NCI-H2107 (cell line): ENCODE data around the gene C1QTNF5.

Experiments
- DNase-seq: peaks from one replicate; lab custom pipeline; 2025; lab: John Stamatoyannopoulos, UW

The C1QTNF5 gene

DNA sequence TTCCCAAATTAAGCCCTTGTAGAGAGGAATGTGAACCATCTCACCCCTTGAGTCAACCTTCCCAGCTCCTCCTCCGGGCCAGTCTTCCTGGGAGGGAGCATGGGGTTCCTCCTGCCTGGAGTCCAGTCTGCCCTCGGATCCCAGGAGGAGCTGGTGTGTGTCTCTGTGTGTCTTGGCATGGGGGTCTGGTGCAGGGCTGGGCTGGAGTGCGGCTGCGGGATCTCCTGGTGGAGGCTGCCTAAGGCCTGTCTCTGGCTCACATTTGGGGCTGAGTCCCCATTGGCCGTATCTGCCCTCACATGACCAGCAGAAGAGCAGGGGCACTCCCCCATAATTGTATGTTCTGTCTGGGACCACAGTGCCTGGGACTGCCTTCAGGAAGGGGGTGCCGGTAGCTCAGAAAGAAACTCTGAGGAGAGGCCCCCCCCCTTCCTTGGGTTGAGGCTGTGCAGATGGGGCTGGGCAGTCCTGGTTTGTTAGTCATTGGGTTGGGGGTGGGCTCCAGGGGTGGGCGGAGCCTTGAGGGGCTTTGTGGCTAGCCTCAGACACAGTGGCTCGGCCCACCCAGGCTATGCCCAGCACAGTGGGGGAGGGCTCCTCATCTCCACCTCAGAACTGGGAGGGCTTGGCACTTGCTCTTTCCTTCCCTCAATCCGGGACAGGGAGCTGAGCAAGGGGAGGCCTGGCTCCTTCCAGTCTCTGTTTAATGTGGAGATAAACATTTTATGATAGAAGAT lies 2.9 kb downstream of the C1QTNF5 start:
- DNase-seq = no peak

DNA sequence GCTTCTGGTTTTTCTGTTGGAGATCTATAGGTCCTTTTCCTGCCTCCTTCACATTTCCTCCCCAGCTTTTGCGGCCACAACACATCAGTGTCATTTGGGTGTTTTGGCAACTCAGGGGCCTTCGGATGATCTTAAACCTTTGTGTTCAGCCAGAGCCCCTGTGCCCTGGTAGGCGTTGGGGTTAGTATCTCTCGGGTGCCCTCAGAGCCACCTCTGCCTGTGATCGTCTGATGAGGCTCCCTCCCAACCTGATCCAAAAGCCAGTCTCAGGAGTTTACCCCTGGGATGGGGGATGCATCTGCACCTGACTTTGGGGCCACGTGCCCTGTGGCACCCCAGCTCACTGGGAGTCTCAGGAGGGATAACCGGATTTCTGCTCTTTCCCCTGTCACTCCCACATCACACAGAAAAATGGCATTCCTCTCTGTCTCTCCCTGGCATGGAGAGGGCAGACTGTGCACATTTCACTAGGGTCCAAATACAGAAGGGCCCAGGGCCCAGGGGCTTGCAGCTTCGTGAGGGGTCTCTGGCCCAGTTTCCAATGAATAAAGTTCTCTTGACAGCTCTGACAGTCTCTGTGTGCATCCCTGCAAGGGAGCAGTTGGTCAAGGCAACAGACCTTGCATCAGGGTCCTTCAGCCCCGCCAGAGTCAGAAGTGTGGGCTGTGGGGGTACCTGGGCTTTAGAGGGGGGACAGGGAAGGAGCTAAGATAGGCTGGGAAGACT lies 3.8 kb downstream of the C1QTNF5 start:
- DNase-seq = no peak

DNA sequence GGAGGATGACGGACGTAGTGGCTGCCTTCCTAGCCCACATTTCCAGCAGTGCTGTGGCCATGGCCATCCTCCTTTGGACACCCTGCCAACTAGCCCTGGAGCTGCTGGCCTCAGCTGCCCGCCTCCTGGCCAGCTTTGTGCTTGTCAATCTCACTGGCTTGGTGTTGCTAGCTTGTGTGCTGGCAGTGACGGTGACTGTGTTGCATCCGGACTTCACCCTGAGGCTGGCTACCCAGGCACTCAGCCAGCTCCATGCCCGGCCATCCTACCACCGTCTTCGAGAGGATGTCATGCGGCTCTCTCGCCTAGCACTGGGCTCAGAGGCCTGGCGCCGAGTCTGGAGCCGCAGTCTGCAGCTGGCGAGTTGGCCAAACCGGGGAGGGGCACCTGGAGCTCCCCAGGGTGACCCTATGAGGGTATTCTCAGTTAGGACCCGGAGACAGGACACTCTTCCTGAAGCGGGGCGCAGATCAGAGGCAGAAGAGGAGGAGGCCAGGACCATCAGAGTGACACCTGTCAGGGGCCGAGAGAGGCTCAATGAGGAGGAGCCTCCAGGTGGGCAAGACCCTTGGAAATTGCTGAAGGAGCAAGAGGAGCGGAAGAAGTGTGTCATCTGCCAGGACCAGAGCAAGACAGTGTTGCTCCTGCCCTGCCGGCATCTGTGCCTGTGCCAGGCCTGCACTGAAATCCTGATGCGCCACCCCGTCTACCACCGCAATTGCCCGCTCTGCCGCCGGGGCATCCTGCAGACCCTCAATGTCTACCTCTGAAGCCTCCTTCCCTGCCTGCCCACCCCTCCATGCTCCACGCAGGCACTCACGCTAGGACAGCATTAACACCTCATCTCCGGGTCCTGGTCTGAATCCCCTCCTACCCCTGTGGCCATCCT lies 4.8 kb downstream of the C1QTNF5 start:
- DNase-seq = no peak

DNA sequence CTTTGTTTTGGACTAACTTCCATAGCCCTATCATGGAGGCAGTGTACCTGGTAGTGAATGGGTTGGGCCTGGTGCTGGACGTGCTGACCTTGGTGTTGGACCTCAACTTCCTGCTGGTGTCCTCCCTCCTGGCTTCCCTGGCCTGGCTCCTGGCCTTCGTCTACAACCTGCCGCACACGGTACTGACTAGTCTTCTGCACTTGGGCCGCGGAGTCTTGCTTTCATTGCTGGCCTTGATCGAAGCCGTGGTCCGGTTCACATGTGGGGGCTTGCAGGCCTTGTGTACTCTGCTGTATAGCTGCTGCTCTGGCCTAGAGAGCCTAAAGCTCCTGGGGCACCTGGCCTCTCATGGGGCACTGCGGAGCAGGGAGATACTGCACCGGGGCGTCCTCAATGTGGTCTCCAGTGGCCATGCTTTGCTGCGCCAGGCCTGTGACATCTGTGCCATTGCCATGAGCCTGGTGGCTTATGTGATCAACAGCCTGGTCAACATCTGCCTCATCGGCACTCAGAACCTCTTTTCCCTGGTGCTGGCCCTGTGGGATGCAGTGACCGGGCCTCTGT lies 5.5 kb downstream of the C1QTNF5 start:
- DNase-seq = no peak

DNA sequence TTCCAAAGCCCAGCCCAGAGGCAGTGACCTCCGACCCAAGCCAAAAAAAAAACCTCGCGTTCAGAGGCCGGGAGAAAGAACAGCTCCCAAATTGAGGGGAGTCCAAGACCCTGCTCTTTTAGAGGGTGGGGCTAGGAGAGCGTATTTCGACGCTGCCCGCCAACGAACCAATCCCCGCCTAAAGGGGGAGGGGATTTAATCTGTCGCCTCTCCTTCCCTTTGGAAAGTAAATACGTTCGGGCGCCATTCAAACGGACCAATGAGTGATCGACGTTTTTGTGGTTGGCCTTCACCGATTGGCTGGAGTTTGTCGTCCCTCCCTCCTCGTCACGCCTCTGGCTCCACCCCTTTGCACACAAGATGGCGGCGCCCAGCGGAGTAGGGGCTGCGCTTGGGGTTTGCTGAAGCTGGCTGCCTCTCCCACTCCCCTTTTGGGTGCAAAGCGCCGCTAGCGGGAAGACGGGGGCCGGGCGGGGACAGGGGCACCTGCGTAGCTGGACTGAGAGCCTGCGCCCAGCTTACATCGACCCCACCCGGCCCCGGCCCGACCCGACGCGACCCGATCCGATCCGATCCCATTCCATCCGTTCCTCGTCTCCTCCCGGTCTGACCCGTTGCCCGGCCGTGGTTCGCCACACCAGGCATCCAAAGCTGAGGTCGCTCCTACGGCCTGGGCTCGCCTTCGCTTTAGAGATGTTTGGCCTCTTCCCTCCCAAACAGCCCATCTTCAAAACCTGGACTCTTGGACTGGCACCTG lies 6.3 kb downstream of the C1QTNF5 start, which contains the start of gene RNF26:
Gene RNF26 (plus strand): TSS at position 354 of the 757 bp plus-strand sequence. CDS start 596 bp downstream, outside the sequence.
- DNase-seq = peak; percentile 92

DNA sequence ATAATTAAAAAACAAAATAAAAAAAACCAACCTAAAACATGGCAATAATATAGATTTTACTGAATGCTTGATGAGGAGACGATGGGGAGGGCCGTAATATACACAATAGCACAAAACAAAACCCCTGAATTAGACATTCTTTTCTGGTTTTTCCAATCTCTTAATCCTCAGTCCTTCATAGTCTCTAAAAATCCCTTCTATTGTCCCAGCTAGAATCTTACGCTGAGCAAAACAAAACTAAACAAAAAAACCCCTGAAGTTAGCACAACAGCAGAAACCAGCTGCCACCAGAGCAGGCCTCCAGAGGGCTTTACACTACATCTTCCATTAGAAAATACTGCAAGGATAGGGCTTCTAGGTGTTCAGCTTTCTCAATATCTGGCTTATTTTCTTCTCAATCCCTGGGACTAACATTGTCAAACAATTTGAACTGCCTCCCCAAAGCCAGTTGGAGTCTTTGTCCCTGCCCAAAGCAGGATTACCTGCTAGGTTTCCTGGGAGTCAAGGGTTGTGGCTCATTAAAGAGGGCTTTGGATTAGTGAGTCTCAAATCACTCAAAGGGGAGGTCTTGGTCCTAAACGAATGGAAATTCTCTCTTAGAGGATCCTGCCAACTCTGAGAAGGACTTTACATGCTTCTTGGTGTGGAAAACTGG lies 8.4 kb downstream of the C1QTNF5 start:
- DNase-seq = no peak

DNA sequence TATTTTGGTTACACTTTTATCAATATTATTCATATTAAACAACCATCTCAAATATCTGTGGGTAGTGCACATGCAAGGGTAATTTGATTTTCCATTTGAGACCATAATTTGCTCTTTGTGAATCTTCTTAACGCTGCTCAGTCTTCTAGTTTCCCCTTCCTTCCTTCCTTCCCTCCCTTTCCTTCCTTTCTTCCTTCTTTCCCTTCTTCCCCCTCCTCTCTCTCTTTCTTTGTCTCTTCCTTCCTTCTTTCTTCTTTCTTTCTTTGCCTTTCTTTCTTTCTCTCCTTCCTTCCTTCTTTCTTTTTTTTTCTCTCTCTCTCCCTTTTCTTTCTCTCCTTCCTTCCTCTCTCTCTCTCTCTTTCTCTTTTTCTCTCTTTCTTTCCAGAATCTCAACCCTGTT lies 10.4 kb downstream of the C1QTNF5 start:
- DNase-seq = no peak

DNA sequence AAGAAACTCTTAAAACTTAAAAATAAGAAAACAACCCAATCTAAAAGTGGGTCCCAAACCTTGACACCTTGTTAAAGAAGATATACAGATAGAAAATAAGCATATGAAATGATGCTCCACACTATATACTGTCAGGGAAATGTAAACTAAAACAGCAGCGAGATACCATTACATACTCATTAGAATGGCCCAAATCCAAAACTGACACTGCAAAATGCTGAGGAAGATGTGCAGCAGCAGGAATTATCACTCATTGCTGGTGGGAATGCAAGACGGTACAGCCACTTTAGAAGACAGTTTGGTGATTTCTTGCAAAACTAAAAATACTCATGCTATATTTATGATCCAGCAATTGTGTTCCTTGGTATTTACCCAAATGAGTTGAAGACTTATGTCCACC lies 11.4 kb downstream of the C1QTNF5 start:
- DNase-seq = no peak

DNA sequence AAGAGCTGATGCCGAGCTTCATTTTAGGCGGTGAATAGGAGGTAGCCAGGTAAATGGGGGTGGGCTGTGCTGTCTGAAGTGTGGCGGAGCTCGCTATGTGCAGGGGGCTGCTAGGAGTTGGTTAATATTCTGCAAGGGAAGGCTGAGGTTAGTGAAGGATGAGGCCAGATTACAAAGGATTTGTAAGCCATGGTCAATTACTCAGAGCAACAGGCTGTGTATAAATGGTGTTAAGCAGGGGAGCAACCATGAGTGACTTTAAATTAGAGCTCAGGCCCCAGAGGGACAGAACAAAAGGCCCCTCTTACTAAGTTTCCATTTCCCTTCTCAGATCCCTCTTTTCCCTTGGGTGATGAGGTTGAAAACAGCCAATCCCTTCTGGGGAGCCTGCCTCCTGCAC lies 16.5 kb downstream of the C1QTNF5 start:
- no peak for DNase-seq

DNA sequence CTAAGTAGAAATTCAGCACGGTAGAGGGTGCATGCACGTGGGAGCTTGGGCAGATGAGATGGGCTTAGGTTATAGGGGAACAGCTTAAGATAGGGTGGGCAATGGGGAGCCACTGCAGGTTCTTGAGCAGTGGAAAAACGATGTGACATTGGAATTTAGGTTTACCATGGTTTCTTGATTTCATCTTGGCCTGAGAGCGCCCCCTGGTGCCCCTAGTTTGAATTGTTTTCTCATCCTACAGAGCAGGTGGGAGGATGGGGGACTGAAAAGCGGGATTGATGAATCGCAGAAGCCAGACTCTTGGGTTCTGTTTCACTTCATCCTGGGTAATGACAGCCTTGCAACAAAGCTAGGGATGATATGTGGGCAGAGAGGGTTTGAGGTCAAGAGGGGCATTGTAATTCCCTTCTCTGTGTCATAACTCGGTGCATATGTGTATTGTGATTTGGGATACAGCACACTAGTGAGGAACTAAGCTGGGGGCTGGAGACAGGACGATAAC lies 17.1 kb downstream of the C1QTNF5 start:
- peak; percentile 45 for DNase-seq

DNA sequence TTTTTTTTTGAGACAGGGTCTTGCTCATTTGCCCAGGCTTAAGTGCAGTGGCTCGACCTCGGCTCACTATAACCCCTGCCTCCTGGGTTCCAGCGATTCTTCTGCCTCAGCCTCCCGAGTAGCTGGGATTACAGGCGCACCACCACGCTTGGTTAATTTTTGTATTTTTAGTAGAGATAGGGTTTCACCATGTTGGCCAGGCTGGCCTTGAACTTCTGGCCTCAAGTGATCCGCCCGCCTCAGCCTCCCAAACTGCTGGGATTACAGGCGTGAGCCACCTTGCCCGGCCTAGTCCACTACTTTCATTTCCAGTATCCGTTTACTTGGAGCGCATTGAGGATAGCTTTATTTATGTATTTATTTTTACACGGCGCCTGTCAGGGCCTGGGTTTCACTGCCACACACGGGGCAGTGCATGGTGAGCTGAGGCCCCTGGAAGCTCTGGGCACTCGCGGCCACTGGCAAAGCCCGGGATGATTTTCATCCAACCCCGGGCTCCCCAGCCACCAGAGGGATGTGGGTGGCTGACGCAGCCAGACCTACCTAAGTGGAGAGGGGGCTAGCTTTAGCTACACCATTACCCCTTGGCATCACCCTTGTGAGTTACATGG lies 17.7 kb downstream of the C1QTNF5 start:
- DNase-seq = no peak

DNA sequence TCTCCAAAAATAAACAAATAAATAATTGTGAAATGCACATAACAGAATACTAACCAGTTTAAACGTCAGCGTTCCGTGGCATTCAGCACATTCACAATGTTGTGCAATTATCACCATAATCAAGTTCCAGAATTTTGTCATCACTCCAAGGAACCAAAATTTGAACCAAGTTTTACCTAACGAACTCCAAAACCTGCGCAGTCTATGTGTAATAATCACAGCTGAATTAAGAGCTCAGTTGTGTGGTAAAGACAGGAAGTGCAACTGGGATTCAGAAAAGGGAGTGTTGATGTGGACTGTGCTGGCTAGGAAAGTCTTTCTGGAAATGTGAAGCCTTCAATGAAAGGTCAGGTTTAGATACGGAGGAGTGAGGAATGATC lies 18.3 kb downstream of the C1QTNF5 start:
- DNase-seq = no peak

DNA sequence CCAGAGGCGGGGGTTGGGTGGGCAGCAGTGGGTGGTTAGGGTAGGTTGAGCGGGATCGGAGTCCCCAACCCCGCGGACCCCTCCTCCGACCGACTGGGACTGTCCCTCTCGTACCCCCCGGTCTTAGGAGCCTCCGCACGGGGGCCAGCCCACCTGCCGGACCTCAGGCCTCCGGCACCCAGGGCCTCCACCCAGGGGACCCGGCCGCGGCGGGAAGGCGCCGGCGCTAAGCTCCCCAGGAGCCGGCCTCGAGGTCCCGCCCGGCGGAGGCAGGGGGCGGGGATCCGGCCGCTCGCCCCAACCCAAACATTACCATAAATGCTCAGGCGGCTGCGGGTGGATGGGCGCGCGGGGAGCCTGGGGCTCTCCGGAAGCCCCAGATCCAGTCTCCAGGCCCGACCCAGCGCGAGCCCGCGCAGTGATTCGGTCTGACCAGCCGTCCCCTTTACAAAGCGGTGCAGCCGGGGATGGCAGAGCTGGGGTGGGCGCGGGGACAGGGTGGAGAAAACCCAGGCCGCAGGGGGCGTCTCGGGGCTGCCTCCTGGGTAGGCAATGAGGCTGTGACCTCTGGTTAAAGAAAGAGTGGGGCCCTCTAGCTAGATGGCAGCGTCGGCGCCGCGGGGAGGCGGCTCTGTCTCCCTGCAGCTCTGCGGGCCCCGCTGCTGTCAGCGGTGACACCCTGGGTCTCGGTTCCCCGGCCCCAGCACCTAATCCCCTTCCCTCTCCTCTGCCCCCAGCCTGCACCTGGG lies 19.7 kb downstream of the C1QTNF5 start:
- no peak for DNase-seq

DNA sequence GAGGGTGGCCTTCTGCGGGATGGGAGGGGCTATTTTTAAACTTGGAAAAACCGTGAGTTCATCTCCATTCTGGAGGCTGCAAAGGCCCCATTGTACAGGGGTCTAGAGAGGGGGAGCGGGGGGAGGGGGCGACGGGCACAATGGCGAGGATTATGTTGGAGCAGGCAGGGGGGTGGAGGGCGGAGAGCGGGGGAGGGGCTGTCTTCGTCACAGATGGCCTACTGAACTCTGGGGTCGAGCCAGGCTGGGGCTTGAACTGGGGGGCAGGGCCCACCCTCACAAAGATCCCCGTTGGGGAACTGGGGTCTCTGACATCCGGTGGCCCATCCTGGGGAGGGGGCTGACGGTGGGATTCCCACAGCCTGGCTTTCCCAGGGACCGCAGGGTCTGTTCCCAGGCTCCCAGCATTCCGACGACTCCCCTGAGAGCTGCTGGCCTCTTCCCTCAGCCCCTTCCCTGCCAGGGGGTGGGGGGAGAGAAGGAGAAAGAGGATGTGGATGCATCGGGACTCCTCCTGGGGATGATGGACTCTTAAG lies 20.4 kb downstream of the C1QTNF5 start:
- DNase-seq = no peak

DNA sequence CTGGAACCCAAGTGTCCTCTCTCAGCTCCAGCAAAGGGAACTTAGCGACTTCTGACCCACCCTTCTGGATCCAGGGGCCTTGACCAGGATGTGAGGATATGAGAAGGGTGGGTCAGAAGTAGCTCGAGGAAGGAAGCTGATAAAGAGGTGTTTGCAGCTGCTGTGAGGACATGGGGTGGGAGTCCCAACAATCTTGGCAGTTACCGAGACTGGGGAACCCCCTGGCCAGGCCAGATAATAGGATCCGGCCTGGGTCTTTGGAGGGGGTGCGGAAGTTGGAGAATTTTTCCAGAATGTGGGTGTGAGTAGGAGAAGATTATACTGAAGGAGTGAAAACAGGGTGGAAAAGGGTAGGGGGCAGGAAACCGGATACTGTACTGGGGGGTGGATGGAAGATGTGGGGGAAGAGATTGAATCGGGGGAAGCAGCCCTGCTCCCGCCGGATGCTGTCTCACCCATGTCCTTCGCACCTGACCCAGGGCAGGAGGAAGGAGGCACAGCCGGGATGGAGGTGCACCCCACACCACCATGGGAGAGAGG lies 20.9 kb downstream of the C1QTNF5 start:
- DNase-seq = no peak

DNA sequence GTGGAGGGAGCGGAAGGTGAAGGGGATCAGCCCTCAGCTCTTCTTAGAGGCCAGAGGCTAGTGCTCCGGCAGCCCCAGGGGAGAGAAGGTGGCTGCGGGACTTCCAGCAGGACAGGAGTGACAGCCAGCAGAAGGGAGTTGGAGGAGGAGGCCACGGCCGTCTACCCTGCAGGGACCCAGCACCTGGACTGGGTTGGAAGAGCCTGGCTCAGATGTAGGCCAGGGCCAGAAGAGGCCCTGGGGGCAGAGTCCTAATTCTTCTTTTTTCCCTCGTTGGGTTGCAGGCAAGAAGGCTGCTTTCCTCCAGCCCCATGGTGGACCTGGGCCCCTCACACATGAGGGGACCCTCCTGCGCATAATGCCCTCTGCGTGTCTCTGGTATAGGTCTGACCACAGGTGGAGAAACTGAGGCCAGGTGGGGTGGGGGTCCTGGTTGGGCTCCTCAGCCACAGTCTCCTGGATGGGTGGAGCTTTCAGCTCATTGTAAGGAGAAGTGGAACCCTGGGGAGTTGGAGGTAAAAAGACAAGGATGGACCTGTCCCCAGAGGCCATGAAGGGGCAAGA lies 21.5 kb downstream of the C1QTNF5 start:
- no peak for DNase-seq

DNA sequence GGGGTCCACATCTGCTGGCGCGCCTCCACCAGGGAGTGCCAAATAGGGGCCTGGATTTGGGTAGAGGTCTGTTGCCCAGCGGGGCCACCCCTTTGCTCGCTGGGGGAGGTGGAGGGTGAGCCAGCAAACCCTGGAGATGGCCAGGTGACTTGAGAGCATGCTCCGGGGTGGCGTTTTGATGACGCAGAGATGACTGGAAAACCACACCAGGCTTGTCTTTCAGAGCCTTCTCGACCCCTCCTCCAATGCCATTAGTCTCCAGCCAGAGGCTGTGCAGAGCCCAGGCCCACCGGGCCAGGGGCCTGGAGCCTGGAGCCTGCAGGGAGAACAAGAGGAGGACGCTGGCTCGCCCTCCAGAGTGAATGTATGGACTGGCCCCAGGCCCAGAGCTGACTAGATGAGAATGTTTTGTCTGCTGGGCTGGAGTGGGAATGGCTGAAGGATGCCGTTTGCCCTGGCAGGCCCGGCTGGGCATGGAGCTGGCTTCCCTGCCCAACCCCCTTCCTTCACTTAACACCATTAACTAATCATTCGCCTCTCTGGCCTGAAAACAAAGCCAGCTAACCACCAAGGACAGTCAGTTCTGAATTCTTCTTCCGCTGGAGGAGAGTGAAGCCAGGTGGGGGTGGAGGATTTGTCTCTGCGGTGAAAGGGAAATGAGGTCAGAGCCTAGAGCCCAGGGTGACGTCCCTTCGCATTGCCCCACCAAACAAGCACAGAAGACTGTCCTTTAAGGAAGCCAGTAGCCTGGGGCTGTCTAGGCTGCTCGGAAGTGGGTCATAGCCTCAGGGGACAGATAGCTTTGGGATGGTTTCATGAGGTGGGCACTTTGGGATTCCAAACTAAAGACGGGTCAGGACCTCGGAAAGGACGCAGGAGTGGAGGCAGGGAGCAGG lies 22.2 kb downstream of the C1QTNF5 start:
- no peak for DNase-seq
